Neural crest cell (in vitro differentiated cells): ENCODE data around the gene ANKDD1B. TPM values are rescaled to one million over a fixed set of nuclear protein-coding genes. Genes with fewer than 3 reads are reported as not detected.
"Not testable (repeated sequence)": the region's sequence is repeated elsewhere in the genome, so short reads cannot be mapped to it uniquely, and the experiment has no call there.

Experiments used
- DNase-seq: peaks from one replicate; pipeline ENCODE4 v3.0.0; 2021; ENCODE audit warnings: low read depth, mixed read lengths, low spot score
- H3K27ac Mint-ChIP-seq: one replicate; pipeline ENCODE4 v1.8.0; 2021; ENCODE audit warnings: mild to moderate bottlenecking, mixed read lengths; ENCODE audit not compliant: unreplicated experiment
- H3K27me3 Mint-ChIP-seq: 2 replicates; pipeline ENCODE4 v1.8.0; 2021; ENCODE audit warnings: low read depth, mild to moderate bottlenecking, mixed read lengths
- H3K36me3 Mint-ChIP-seq: 2 replicates; pipeline ENCODE4 v1.8.0; 2021; ENCODE audit warnings: low read depth, mild to moderate bottlenecking, mixed read lengths
- H3K4me1 Mint-ChIP-seq: 2 replicates; pipeline ENCODE4 v1.8.0; 2021; ENCODE audit warnings: mixed read lengths
- H3K4me3 Mint-ChIP-seq: one replicate; pipeline ENCODE4 v1.8.0; 2021; ENCODE audit warnings: mild to moderate bottlenecking, mixed read lengths
- H3K9me3 Mint-ChIP-seq: 2 replicates; pipeline ENCODE4 v1.8.0; 2021; ENCODE audit warnings: mixed read lengths
- total RNA-seq: library from RNA; stranded (reverse); gene quantifications from 2 replicates; pipeline ENCODE4 v1.2.1, GENCODE V29; 2021
- TF ChIP-seq, protein P1 (sequence below): fragments of 200-600 bp; sonication (generic); conservative IDR thresholded peaks from 2 replicates; pipeline ENCODE4 v1.5.0; 2021; ENCODE audit warnings: antibody characterized with exemption, mild to moderate bottlenecking

The ANKDD1B gene
- total RNA-seq, 1 donor from 2014 or later: 0.28 TPM

DNA sequence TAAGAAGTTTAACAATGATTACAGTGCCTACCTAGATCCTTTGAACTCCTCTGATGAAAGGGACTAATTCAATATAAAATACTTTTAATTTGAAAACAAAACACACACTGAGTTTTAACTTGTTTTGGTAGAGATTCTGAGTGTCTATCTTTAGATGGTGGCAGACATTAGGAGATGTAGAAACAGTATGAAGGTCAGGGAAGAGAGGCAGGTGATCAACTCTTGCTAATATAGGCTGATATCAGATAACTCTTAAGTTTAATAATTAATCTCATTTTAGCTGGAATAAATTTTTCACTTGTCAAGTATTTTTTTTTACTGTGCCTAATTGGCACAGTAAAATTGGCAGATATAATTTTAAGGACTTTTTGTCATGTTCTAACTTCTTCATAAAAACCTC, 75.2 kb downstream of the ANKDD1B start:
- Mint-ChIP-seq H3K9me3 (no peaks in the 10 kb centered on the region), H3K4me1 (no peaks in the 10 kb centered on the region), H3K27me3 (no peaks in the 10 kb centered on the region), H3K27ac (no peak overlapping the region), H3K4me3 (no peak overlapping the region), H3K36me3 (no peaks in the 10 kb centered on the region)
- DNase-seq: no peak
- TF ChIP-seq, protein P1, sequence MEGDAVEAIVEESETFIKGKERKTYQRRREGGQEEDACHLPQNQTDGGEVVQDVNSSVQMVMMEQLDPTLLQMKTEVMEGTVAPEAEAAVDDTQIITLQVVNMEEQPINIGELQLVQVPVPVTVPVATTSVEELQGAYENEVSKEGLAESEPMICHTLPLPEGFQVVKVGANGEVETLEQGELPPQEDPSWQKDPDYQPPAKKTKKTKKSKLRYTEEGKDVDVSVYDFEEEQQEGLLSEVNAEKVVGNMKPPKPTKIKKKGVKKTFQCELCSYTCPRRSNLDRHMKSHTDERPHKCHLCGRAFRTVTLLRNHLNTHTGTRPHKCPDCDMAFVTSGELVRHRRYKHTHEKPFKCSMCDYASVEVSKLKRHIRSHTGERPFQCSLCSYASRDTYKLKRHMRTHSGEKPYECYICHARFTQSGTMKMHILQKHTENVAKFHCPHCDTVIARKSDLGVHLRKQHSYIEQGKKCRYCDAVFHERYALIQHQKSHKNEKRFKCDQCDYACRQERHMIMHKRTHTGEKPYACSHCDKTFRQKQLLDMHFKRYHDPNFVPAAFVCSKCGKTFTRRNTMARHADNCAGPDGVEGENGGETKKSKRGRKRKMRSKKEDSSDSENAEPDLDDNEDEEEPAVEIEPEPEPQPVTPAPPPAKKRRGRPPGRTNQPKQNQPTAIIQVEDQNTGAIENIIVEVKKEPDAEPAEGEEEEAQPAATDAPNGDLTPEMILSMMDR: no peak

DNA sequence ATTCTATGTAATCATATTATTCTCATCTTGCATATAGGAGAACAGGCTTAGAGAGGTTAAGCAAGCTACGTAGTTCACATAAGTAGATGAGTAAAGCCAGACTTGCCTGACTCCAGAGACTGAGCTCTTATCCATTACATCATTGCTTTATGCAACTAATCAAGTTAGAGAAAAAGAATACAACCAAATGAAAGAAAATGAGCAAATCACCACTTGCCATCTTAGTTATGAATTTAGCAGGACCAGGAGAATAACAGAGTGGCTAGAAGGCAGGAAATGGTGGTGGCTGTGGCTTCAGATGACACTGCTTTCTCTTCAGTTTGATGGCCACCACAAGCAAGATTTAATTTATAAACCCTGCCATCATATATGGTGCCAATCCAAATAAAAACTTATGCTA, 79.4 kb downstream of the ANKDD1B start:
- Mint-ChIP-seq H3K4me1 (no peaks in the 10 kb centered on the region), H3K9me3 (no peaks in the 10 kb centered on the region), H3K36me3 (peaks cover 3% of the 10 kb centered on the region), H3K4me3 (no peak overlapping the region), H3K27ac (no peak overlapping the region), H3K27me3 (no peaks in the 10 kb centered on the region)
- DNase-seq: no peak
- TF ChIP-seq, protein P1: no peak

DNA sequence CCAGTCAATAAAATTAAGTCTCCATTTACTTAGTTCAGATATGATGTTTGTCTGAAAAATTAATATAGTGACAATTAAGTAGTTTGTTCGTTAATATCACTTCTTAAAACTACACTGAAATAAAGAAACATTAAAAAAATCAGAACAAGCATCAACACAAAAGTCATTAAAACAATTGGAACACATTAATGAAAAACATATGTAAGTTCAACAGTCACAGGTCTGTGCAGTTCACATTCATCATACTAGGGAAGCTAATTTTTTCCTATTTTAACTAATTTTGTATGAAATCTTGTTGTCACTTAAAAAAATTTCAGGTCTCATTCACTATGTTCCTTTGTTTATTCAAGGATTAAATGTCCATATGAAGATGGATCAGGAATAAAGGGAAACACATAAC, 83.5 kb downstream of the ANKDD1B start:
- TF ChIP-seq, protein P1: no peak
- Mint-ChIP-seq H3K9me3 (no peaks in the 10 kb centered on the region), H3K36me3 (peaks cover 13% of the 10 kb centered on the region), H3K27ac (no peak overlapping the region), H3K4me1 (no peaks in the 10 kb centered on the region), H3K27me3 (no peaks in the 10 kb centered on the region), H3K4me3 (no peak overlapping the region)
- DNase-seq: no peak

DNA sequence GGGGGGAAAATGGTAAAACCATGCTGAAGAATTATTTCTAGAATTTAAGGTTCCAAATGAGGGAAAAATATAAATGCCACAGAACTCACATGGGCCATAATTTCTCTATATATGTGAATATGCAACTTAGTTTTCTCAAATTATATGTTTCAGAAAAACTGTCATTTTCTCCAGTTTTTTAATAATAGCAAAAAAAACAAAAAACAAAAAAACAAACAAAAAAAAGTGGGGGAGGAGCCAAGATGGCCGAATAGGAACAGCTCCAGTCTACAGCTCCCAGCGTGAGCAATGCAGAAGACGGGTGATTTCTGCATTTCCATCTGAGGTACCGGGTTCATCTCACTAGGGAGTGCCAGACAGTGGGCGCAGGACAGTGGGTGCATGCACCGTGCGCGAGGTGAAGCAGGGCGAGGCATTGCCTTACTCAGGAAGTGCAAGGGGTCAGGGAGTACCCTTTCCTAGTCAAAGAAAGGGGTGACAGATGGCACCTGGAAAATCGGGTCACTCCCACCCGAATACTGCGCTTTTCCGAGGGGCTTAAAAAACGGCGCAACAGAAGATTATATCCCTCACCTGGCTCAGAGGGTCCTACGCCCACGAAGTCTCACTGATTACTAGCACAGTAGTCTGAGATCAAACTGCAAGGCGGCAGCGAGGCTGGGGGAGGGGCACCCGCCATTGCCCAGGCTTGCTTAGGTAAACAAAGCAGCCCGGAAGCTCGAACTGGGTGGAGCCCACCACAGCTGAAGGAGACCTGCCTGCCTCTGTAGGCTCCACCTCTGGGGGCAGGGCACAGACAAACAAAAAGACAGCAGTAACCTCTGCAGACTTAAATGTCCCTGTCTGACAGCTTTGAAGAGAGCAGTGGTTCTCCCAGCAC, 84.5 kb downstream of the ANKDD1B start:
- not testable (repeated sequence) for H3K27me3 Mint-ChIP-seq, H3K4me1 Mint-ChIP-seq, H3K4me3 Mint-ChIP-seq, DNase-seq, H3K9me3 Mint-ChIP-seq, H3K27ac Mint-ChIP-seq
- H3K36me3 Mint-ChIP-seq: peaks cover 13% of the 10 kb centered on the region

DNA sequence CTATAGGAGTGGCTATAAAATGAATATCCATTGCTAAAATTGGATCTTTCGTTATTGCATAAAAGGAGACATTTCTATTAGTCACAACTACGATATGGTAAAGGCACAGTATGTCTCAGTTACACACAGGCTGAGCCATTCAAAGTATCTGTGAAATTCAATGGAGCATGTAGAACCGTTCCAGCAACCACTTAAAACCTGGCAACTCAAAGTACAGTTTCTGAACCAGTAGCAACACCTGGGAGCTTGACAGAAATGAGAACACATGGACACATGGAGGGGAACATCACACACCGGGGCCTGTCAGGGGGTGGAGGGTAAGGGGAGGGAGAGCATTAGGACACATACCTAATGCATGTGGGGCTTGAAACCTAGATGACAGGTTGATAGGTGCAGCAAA, 90.6 kb downstream of the ANKDD1B start:
- TF ChIP-seq, protein P1: no peak
- no peaks in the 10 kb centered on the region for H3K4me1 Mint-ChIP-seq
- no peak overlapping the region for H3K27ac Mint-ChIP-seq
- no peaks in the 10 kb centered on the region for H3K27me3 Mint-ChIP-seq
- no peaks in the 10 kb centered on the region for H3K9me3 Mint-ChIP-seq
- H3K36me3 Mint-ChIP-seq: peaks cover 24% of the 10 kb centered on the region
- no peak for DNase-seq
- H3K4me3 Mint-ChIP-seq: no peak overlapping the region

DNA sequence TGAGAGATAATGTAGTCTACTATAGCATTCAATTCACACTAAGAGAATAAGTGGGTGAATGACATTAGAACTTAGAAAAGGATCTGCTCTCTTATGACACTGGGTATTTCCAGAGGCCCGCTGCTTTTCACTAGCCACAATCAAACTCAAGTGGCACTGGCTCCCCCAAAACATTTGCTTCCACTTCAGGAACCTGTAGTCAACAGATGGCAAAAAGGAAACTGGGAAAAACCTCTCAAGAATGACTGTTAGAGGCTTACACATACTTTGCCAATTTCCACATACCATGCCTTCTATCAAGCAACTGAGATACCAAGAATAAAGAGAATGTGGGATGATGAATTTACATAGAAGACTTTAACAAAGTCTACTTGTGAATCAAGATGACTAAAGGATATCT, 94.8 kb downstream of the ANKDD1B start:
- DNase-seq: no peak
- Mint-ChIP-seq H3K36me3 (peaks cover 16% of the 10 kb centered on the region), H3K27me3 (no peaks in the 10 kb centered on the region), H3K27ac (no peak overlapping the region), H3K9me3 (no peaks in the 10 kb centered on the region), H3K4me3 (no peak overlapping the region), H3K4me1 (no peaks in the 10 kb centered on the region)
- TF ChIP-seq, protein P1: no peak
